Left ventricle myocardium inferior (tissue), 1 donor: ENCODE data around the gene TOE1. TPM values are rescaled to one million over a fixed set of nuclear protein-coding genes. Genes with fewer than 3 reads are reported as not detected.

Source experiments
- DNase-seq: peaks from one replicate; pipeline ENCODE4 v3.0.0-alpha.2; 2020
- H3K27ac ChIP-seq: fragments of 200-600 bp; replicated peaks from 2 replicates; pipeline ENCODE4 v1.8.0; 2021
- H3K27me3 ChIP-seq: fragments of 200-600 bp; 2 replicates; pipeline ENCODE4 v1.8.0; 2021; ENCODE audit warnings: low read depth
- H3K36me3 ChIP-seq: fragments of 200-600 bp; 2 replicates; pipeline ENCODE4 v1.8.0; 2021
- H3K4me1 ChIP-seq: fragments of 200-600 bp; 2 replicates; pipeline ENCODE4 v1.8.0; 2021
- H3K4me3 ChIP-seq: fragments of 200-600 bp; 2 replicates; pipeline ENCODE4 v1.8.0; 2021; ENCODE audit warnings: mild to moderate bottlenecking, moderate library complexity
- H3K9me3 ChIP-seq: fragments of 200-600 bp; replicated peaks from 2 replicates; pipeline ENCODE4 v1.8.0; 2021
- intact Hi-C: fragments of 100-400 bp; cut with micrococcal nuclease; formaldehyde crosslinking; loops from one replicate; pipeline ENCODE4 v1.11.0; 2022
- total RNA-seq: library from RNA; stranded (reverse); fragmentation: NEBNext Ultra II Directional; extraction: Animal tissue kit (Norgen Biotek cat#: 25700); gene quantifications from one replicate; pipeline ENCODE4 v1.2.1, GENCODE V29; 2021
- TF ChIP-seq, protein P1 (sequence below): fragments of 200-600 bp; IDR thresholded peaks from 2 replicates; pipeline ENCODE4 v1.8.0; 2021; ENCODE audit warnings: antibody characterized with exemption, mild to moderate bottlenecking, borderline replicate concordance
- donor health status: DM: no; HTN: yes; CAD: no; lungs with severe emphysema.

The TOE1 gene
- total RNA-seq, 1 donor from 2014 or later = 3.2 TPM

GRCh38 chr1:45385302-45385701, 45.3 kb downstream of the TOE1 start:
- no peaks in the 10 kb centered on the region for H3K4me1 ChIP-seq
- H3K36me3 ChIP-seq = no peaks in the 10 kb centered on the region
- TF ChIP-seq, protein P1, sequence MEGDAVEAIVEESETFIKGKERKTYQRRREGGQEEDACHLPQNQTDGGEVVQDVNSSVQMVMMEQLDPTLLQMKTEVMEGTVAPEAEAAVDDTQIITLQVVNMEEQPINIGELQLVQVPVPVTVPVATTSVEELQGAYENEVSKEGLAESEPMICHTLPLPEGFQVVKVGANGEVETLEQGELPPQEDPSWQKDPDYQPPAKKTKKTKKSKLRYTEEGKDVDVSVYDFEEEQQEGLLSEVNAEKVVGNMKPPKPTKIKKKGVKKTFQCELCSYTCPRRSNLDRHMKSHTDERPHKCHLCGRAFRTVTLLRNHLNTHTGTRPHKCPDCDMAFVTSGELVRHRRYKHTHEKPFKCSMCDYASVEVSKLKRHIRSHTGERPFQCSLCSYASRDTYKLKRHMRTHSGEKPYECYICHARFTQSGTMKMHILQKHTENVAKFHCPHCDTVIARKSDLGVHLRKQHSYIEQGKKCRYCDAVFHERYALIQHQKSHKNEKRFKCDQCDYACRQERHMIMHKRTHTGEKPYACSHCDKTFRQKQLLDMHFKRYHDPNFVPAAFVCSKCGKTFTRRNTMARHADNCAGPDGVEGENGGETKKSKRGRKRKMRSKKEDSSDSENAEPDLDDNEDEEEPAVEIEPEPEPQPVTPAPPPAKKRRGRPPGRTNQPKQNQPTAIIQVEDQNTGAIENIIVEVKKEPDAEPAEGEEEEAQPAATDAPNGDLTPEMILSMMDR = no peak
- H3K27ac ChIP-seq = no peak overlapping the region
- H3K27me3 ChIP-seq = no peaks in the 10 kb centered on the region
- H3K9me3 ChIP-seq = no peaks in the 10 kb centered on the region
- no peak overlapping the region for H3K4me3 ChIP-seq
- DNase-seq = no peak
- intact Hi-C loops = no loop called here

- Histone ChIP-seq H3K27me3 (no peaks in the 10 kb centered on the region), H3K9me3 (no peaks in the 10 kb centered on the region), H3K27ac (no peak overlapping the region), H3K4me3 (no peak overlapping the region), H3K4me1 (no peaks in the 10 kb centered on the region), H3K36me3 (no peaks in the 10 kb centered on the region)
- intact Hi-C loops = no loop called here
- TF ChIP-seq, protein P1 = no peak
- DNase-seq = no peak
Observed at GRCh38 chr1:45386219-45386618, 46.2 kb downstream of the TOE1 start.

Other genes starting within 250 kb of the TOE1 start
- 0.93 TPM for gene ZSWIM5, start 133.6 kb upstream of the TOE1 start, total RNA-seq
- gene HPDL, start 13.3 kb upstream of the TOE1 start, total RNA-seq = not detected
- gene MUTYH, start 270 bp downstream of the TOE1 start, total RNA-seq = 8.1 TPM
- gene TESK2, start 151.0 kb downstream of the TOE1 start, total RNA-seq = 1.4 TPM
- 0.22 TPM for gene CCDC163, start 159.9 kb downstream of the TOE1 start, total RNA-seq
- 24.4 TPM for gene MMACHC, start 160.1 kb downstream of the TOE1 start, total RNA-seq
- 255 TPM for gene PRDX1, start 181.7 kb downstream of the TOE1 start, total RNA-seq
- 45.4 TPM for gene AKR1A1, start 210.7 kb downstream of the TOE1 start, total RNA-seq
- gene NASP, start 243.9 kb downstream of the TOE1 start, total RNA-seq = 34.5 TPM